Gastrocnemius medialis (tissue), 4 donors: ENCODE results near the gene ARL6IP5. TPM values are rescaled to one million over a fixed set of nuclear protein-coding genes. Genes with fewer than 3 reads are reported as not detected.
A peak's percentile ranks its signal among the peaks of the same experiment; 100 is the strongest.

ENCODE experiments used
- ATAC-seq, 2 donors: fragments of 150-250 bp; one replicate each; pipeline ENCODE4 v1.9.1; 2016
- DNase-seq, 2 donors: peaks; one replicate each; pipeline ENCODE4 v3.0.0-alpha.2; 2019
- H3K27ac ChIP-seq, 4 donors: fragments of 200-600 bp; sonication (generic); 1 replicate in 1 of 4; 2 replicates in 3 of 4; pipeline ENCODE4 v1.5.1; 2016 to 2018; ENCODE audit warnings: mild to moderate bottlenecking in 2 of 4, moderate library complexity in 1 of 4
- H3K27me3 ChIP-seq, 3 donors: fragments of 200-600 bp; sonication (generic) in 2 of 3; 1 replicate in 1 of 3; 2 replicates in 2 of 3; pipeline versions ENCODE4 v1.5.1 to v1.6.0; 2016 to 2019; ENCODE audit warnings: mild to moderate bottlenecking in 1 of 3, moderate library complexity in 1 of 3
- H3K36me3 ChIP-seq, 2 donors: fragments of 200-600 bp; sonication (generic) in 1 of 2; one replicate each; pipeline ENCODE4 v1.5.1; 2017 to 2018
- H3K4me1 ChIP-seq, 2 donors: fragments of 200-600 bp; sonication (generic) in 1 of 2; one replicate each; pipeline ENCODE4 v1.5.1; 2016 to 2017; ENCODE audit warnings: mild to moderate bottlenecking in 2 of 2
- H3K4me3 ChIP-seq, 4 donors: fragments of 200-600 bp; sonication (generic) in 3 of 4; 1 replicate in 1 of 4; 2 replicates in 3 of 4; pipeline ENCODE4 v1.5.1; 2016 to 2019; ENCODE audit warnings: mild to moderate bottlenecking in 2 of 4
- H3K9me3 ChIP-seq, 3 donors: fragments of 200-600 bp; sonication (generic) in 2 of 3; 1 replicate in 1 of 3; 2 replicates in 2 of 3; pipeline ENCODE4 v1.5.1; 2016 to 2019
- CTCF ChIP-seq, 5 experiments: fragments of 450-650 bp in 3 of 5; fragments of 200-600 bp in 2 of 5; sonication (generic) in 2 of 5; IDR thresholded peaks in 4 of 5; conservative IDR thresholded peaks in 1 of 5; 1 replicate in 4 of 5; 2 replicates in 1 of 5; pipeline ENCODE4 v1.5.1; 2016 to 2019; ENCODE audit warnings: antibody characterized with exemption in 5 of 5, mild to moderate bottlenecking in 3 of 5, moderate library complexity in 3 of 5
- POLR2A ChIP-seq, 2 donors: fragments of 450-650 bp; IDR thresholded peaks; one replicate each; pipeline ENCODE4 v1.6.1; 2017; ENCODE audit warnings: antibody characterized with exemption in 2 of 2, mild to moderate bottlenecking in 2 of 2, moderate library complexity in 2 of 2
- in situ Hi-C, 4 donors: fragments of 200-750 bp; cut with MboI; loops; one replicate each; pipeline versions ENCODE4 v1.15.0 to v1.8.0; 2017; ENCODE audit warnings: low sequenced_read_pairs in 4 of 4
- intact Hi-C: fragments of 100-400 bp; cut with DNase I; formaldehyde crosslinking; loops from one replicate; pipeline ENCODE4 v1.15.1; 2023; ENCODE audit warnings: low total_unique reads
- total RNA-seq, 4 donors: library from RNA; depleted of rRNA; stranded (reverse); fragments of >200 nt; gene quantifications; one replicate each; pipeline versions ENCODE4 v1.1.0 to v1.2.3, GENCODE V29; 2016

The ARL6IP5 gene
- total RNA-seq, 4 donors from 2014 or later, result 108 to 181 (median 145) TPM

GRCh38 chr3:69119681-69120080, 34.9 kb downstream of the ARL6IP5 start:
- Histone ChIP-seq H3K36me3 (no peaks in the 10 kb centered on the region), H3K9me3 (no peaks in the 10 kb centered on the region), H3K4me3 (peak overlapping the region in 2 of 4 donors; percentile 43 to 54), H3K4me1 (peaks cover 18 to 64% of the 10 kb centered on the region in 2 donors), H3K27me3 (no peaks in the 10 kb centered on the region), H3K27ac (peak overlapping the region; percentile 95 to 97 (median 96))
- in situ Hi-C loops, result no loop called here
- intact Hi-C loops, result loop anchor here (2.0 to 10.0 kb wide), 4 partner anchors 33 to 1945 kb away; no protein-coding TSS in a partner anchor
- ATAC-seq (no peak), DNase-seq (no peak)
- TF ChIP-seq POLR2A (IDR thresholded peaks at IDR 0.05) (no peak), CTCF (IDR thresholded peaks at IDR 0.05 in 4 of 5, conservative IDR thresholded peaks at IDR 0.05 in 1 of 5) (no peak)

GRCh38 chr3:69120879-69121464, 36.2 kb downstream of the ARL6IP5 start:
- peak; percentile 43 to 49 for ATAC-seq
- intact Hi-C loops (loop anchor here (1.0 to 10.0 kb wide), 5 partner anchors 28 to 1944 kb away; no protein-coding TSS in a partner anchor), in situ Hi-C loops (no loop called here)
- Histone ChIP-seq H3K4me3 (peak overlapping the region; percentile 25 to 54 (median 48)), H3K4me1 (peaks cover 13 to 52% of the 10 kb centered on the region in 2 donors), H3K9me3 (no peaks in the 10 kb centered on the region), H3K27me3 (no peaks in the 10 kb centered on the region), H3K36me3 (no peaks in the 10 kb centered on the region), H3K27ac (peak overlapping the region; percentile 95 to 97 (median 96))
- TF ChIP-seq POLR2A (IDR thresholded peaks at IDR 0.05) (no peak), CTCF (IDR thresholded peaks at IDR 0.05 in 4 of 5, conservative IDR thresholded peaks at IDR 0.05 in 1 of 5) (peak; percentile 91 to 93 (median 92))
- DNase-seq, result peak; percentile 73 to 92

- Histone ChIP-seq H3K4me3 (peak overlapping the region; percentile 25 to 54 (median 48)), H3K36me3 (no peaks in the 10 kb centered on the region), H3K9me3 (no peaks in the 10 kb centered on the region), H3K27ac (peak overlapping the region; percentile 95 to 97 (median 96)), H3K27me3 (no peaks in the 10 kb centered on the region), H3K4me1 (peaks cover 17 to 51% of the 10 kb centered on the region in 2 donors)
- intact Hi-C loops, result loop anchor here (1.0 to 10.0 kb wide), 5 partner anchors 28 to 1943 kb away; no protein-coding TSS in a partner anchor
- DNase-seq (no peak), ATAC-seq (peak; percentile 40 to 45)
- in situ Hi-C loops, result no loop called here
- TF ChIP-seq POLR2A (IDR thresholded peaks at IDR 0.05) (peak; percentile 28 to 45), CTCF (IDR thresholded peaks at IDR 0.05 in 4 of 5, conservative IDR thresholded peaks at IDR 0.05 in 1 of 5) (no peak)
Measured at GRCh38 chr3:69121513-69121912, 36.8 kb downstream of the ARL6IP5 start.

- no peaks in the 10 kb centered on the region for H3K36me3 ChIP-seq
- in situ Hi-C loops (no loop called here), intact Hi-C loops (loop anchor here (1.0 to 10.0 kb wide), 6 partner anchors 21 to 1943 kb away; no protein-coding TSS in a partner anchor)
- no peaks in the 10 kb centered on the region for H3K9me3 ChIP-seq
- no peaks in the 10 kb centered on the region for H3K27me3 ChIP-seq
- peaks cover 22 to 50% of the 10 kb centered on the region in 2 donors for H3K4me1 ChIP-seq
- DNase-seq (peak; percentile 53 to 56), ATAC-seq (peak; percentile 52 to 64)
- peak overlapping the region; percentile 95 to 97 (median 96) for H3K27ac ChIP-seq
- H3K4me3 ChIP-seq, result peak overlapping the region; percentile 25 to 54 (median 48)
- TF ChIP-seq POLR2A (IDR thresholded peaks at IDR 0.05) (no peak), CTCF (IDR thresholded peaks at IDR 0.05 in 4 of 5, conservative IDR thresholded peaks at IDR 0.05 in 1 of 5) (no peak)
Measured at GRCh38 chr3:69121950-69122349, 37.2 kb downstream of the ARL6IP5 start.
